Measurements from ENCODE around the gene DPP6. TPM values are rescaled to one million over a fixed set of nuclear protein-coding genes. Genes with fewer than 3 reads are reported as not detected.

DPP6 gene
- total RNA-seq, 1 experiment from 2014 or later: not detected

GRCh38 chr7:154431045-154431444, 378.8 kb downstream of the DPP6 start:
- Mint-ChIP-seq H3K9me3 (peaks cover 74% of the 10 kb centered on the region), H3K36me3 (peaks cover 72% of the 10 kb centered on the region), H3K27me3 (ENCODE audit: low read depth) (peaks cover 5% of the 10 kb centered on the region), H3K4me3 (no peak overlapping the region), H3K4me1 (no peaks in the 10 kb centered on the region), H3K27ac (no peak overlapping the region)
- DNase-seq (ENCODE audit: low spot score) (no peak), ATAC-seq (no peak)
- CTCF ChIA-PET: no interaction called here
- POLR2A ChIA-PET: no interaction called here
- TF ChIP-seq ATF6 (CRISPR knock-in tag; IDR thresholded peaks at IDR 0.05): no peak
- TF ChIP-seq SMAD4 (CRISPR knock-in tag; IDR thresholded peaks at IDR 0.05): no peak
- no peak for TF ChIP-seq JAZF1 (CRISPR knock-in tag; IDR thresholded peaks at IDR 0.05)
- no peak for TF ChIP-seq ATF2 (CRISPR knock-in tag; IDR thresholded peaks at IDR 0.05; ENCODE audit: borderline replicate concordance, low read depth)
- no peak for TF ChIP-seq ERG (CRISPR knock-in tag; IDR thresholded peaks at IDR 0.05)
- TF ChIP-seq KAT7 (CRISPR knock-in tag; IDR thresholded peaks at IDR 0.05; ENCODE audit: borderline replicate concordance): no peak
- no peak for TF ChIP-seq FOXP4 (CRISPR knock-in tag; IDR thresholded peaks at IDR 0.05)
- TF ChIP-seq ZBTB43 (CRISPR knock-in tag; IDR thresholded peaks at IDR 0.05): no peak
- no peak for TF ChIP-seq ATF3 (CRISPR knock-in tag; conservative IDR thresholded peaks at IDR 0.05)
- no peak for TF ChIP-seq ZNF121 (CRISPR knock-in tag; IDR thresholded peaks at IDR 0.05)
- no peak for TF ChIP-seq HMGXB4 (CRISPR knock-in tag; IDR thresholded peaks at IDR 0.05)
- TF ChIP-seq GABPB1 (CRISPR knock-in tag; IDR thresholded peaks at IDR 0.05): no peak
- no peak for TF ChIP-seq E2F5 (CRISPR knock-in tag; IDR thresholded peaks at IDR 0.05)
- no peak for TF ChIP-seq ZNF138 (CRISPR knock-in tag; conservative IDR thresholded peaks at IDR 0.05)
- TF ChIP-seq AFF4 (CRISPR knock-in tag; IDR thresholded peaks at IDR 0.05; ENCODE audit: borderline replicate concordance): no peak
- TF ChIP-seq STAT6 (CRISPR knock-in tag; conservative IDR thresholded peaks at IDR 0.05; ENCODE audit: low read depth): no peak
- TF ChIP-seq ATF1 (CRISPR knock-in tag; IDR thresholded peaks at IDR 0.05): no peak
